Measurements from ENCODE around the gene DNMT3B. TPM values are rescaled to one million over a fixed set of nuclear protein-coding genes. Genes with fewer than 3 reads are reported as not detected.

Gene DNMT3B
- polyA plus RNA-seq, 4 donors: 0.45 to 2.3 (median 1.1) TPM; not detected in 1

- Histone ChIP-seq H3K27ac (ENCODE audit: low read depth in 1 of 3, low read length in 2 of 3) (peak overlapping the region in 1 of 3 donors; percentile 83), H3K4me3 (ENCODE audit: low read depth in 1 of 3, low read length in 3 of 3) (no peak overlapping the region), H3K27me3 (ENCODE audit: control insufficient read depth in 3 of 3, insufficient read depth in 3 of 3, low read length in 3 of 3) (no peaks in the 10 kb centered on the region), H3K36me3 (ENCODE audit: control insufficient read depth in 3 of 3, insufficient read depth in 2 of 3, low read depth in 1 of 3, low read length in 3 of 3) (peaks cover 3 to 43% (median 5%) of the 10 kb centered on the region in 3 donors), H3K4me1 (ENCODE audit: control insufficient read depth in 3 of 3, insufficient read depth in 2 of 3, low read depth in 1 of 3, low read length in 2 of 3) (peaks cover 2 to 8% (median 5%) of the 10 kb centered on the region in 3 donors), H3K9me3 (ENCODE audit: control insufficient read depth in 2 of 2, insufficient read depth in 1 of 2, low read depth in 1 of 2, low read length in 1 of 2) (no peaks in the 10 kb centered on the region)
- FAIRE-seq (no peak), DNase-seq (peak in 1 of 2 donors; percentile 10)
- WGBS, 3 donors: 91 to 100% (median 93%) methylated on average over 3 of the region's 3 CpGs
Observed at GRCh38 chr20:32830437-32830836, 68.3 kb downstream of the DNMT3B start.

GRCh38 chr20:32831982-32832381, 69.8 kb downstream of the DNMT3B start:
- Histone ChIP-seq H3K4me3 (ENCODE audit: low read depth in 1 of 3, low read length in 3 of 3) (no peak overlapping the region), H3K4me1 (ENCODE audit: control insufficient read depth in 3 of 3, insufficient read depth in 2 of 3, low read depth in 1 of 3, low read length in 2 of 3) (peaks cover 2 to 8% (median 5%) of the 10 kb centered on the region in 3 donors), H3K27me3 (ENCODE audit: control insufficient read depth in 3 of 3, insufficient read depth in 3 of 3, low read length in 3 of 3) (no peaks in the 10 kb centered on the region), H3K27ac (ENCODE audit: low read depth in 1 of 3, low read length in 2 of 3) (no peak overlapping the region), H3K36me3 (ENCODE audit: control insufficient read depth in 3 of 3, insufficient read depth in 2 of 3, low read depth in 1 of 3, low read length in 3 of 3) (peaks cover 3 to 41% (median 14%) of the 10 kb centered on the region in 3 donors), H3K9me3 (ENCODE audit: control insufficient read depth in 2 of 2, insufficient read depth in 1 of 2, low read depth in 1 of 2, low read length in 1 of 2) (no peaks in the 10 kb centered on the region)
- DNase-seq (no peak), FAIRE-seq (no peak)
- WGBS, 3 donors: 76 to 90% (median 87%) methylated on average over 5 of the region's 5 CpGs

- peaks cover 5 to 37% (median 20%) of the 10 kb centered on the region in 3 donors for H3K36me3 ChIP-seq (ENCODE audit: control insufficient read depth in 3 of 3, insufficient read depth in 2 of 3, low read depth in 1 of 3, low read length in 3 of 3)
- 73 to 85% (median 74%) methylated on average over 11 of the region's 11 CpGs for WGBS, 3 donors
- H3K27ac ChIP-seq (ENCODE audit: low read depth in 1 of 3, low read length in 2 of 3): no peak overlapping the region
- H3K4me1 ChIP-seq (ENCODE audit: control insufficient read depth in 3 of 3, insufficient read depth in 2 of 3, low read depth in 1 of 3, low read length in 2 of 3): peaks cover 2 to 8% (median 5%) of the 10 kb centered on the region in 3 donors
- FAIRE-seq: no peak
- no peak for DNase-seq
- H3K9me3 ChIP-seq (ENCODE audit: control insufficient read depth in 2 of 2, insufficient read depth in 1 of 2, low read depth in 1 of 2, low read length in 1 of 2): no peaks in the 10 kb centered on the region
- H3K4me3 ChIP-seq (ENCODE audit: low read depth in 1 of 3, low read length in 3 of 3): no peak overlapping the region
- no peaks in the 10 kb centered on the region for H3K27me3 ChIP-seq (ENCODE audit: control insufficient read depth in 3 of 3, insufficient read depth in 3 of 3, low read length in 3 of 3)
Observed at GRCh38 chr20:32832664-32833063, 70.5 kb downstream of the DNMT3B start.

GRCh38 chr20:32834972-32835371, 72.8 kb downstream of the DNMT3B start:
- no peak for FAIRE-seq
- H3K36me3 ChIP-seq (ENCODE audit: control insufficient read depth in 3 of 3, insufficient read depth in 2 of 3, low read depth in 1 of 3, low read length in 3 of 3): peaks cover 7 to 38% (median 34%) of the 10 kb centered on the region in 3 donors

GRCh38 chr20:32837157-32837556, 75.0 kb downstream of the DNMT3B start:
- no peaks in the 10 kb centered on the region for H3K9me3 ChIP-seq (ENCODE audit: control insufficient read depth in 2 of 2, insufficient read depth in 1 of 2, low read depth in 1 of 2, low read length in 1 of 2)
- FAIRE-seq (no peak), DNase-seq (no peak)
- H3K4me3 ChIP-seq (ENCODE audit: low read depth in 1 of 3, low read length in 3 of 3): no peak overlapping the region
- H3K36me3 ChIP-seq (ENCODE audit: control insufficient read depth in 3 of 3, insufficient read depth in 2 of 3, low read depth in 1 of 3, low read length in 3 of 3): peaks cover 10 to 43% (median 37%) of the 10 kb centered on the region in 3 donors
- H3K4me1 ChIP-seq (ENCODE audit: control insufficient read depth in 3 of 3, insufficient read depth in 2 of 3, low read depth in 1 of 3, low read length in 2 of 3): no peaks in the 10 kb centered on the region
- WGBS, 3 donors: 25 to 91% (median 54%) methylated on average over 1 of the region's 1 CpG
- H3K27me3 ChIP-seq (ENCODE audit: control insufficient read depth in 3 of 3, insufficient read depth in 3 of 3, low read length in 3 of 3): no peaks in the 10 kb centered on the region
- H3K27ac ChIP-seq (ENCODE audit: low read depth in 1 of 3, low read length in 2 of 3): no peak overlapping the region

More at GRCh38 chr20:32834972-32835371, 72.8 kb downstream of the DNMT3B start:
- no peaks in the 10 kb centered on the region for H3K9me3 ChIP-seq (ENCODE audit: control insufficient read depth in 2 of 2, insufficient read depth in 1 of 2, low read depth in 1 of 2, low read length in 1 of 2)
- H3K4me3 ChIP-seq (ENCODE audit: low read depth in 1 of 3, low read length in 3 of 3): no peak overlapping the region
- H3K4me1 ChIP-seq (ENCODE audit: control insufficient read depth in 3 of 3, insufficient read depth in 2 of 3, low read depth in 1 of 3, low read length in 2 of 3): peaks cover 0 to 3% (median 3%) of the 10 kb centered on the region in 3 donors
- no peak for DNase-seq
- no peak overlapping the region for H3K27ac ChIP-seq (ENCODE audit: low read depth in 1 of 3, low read length in 2 of 3)
- no peaks in the 10 kb centered on the region for H3K27me3 ChIP-seq (ENCODE audit: control insufficient read depth in 3 of 3, insufficient read depth in 3 of 3, low read length in 3 of 3)

- Histone ChIP-seq H3K27ac (ENCODE audit: low read depth in 1 of 3, low read length in 2 of 3) (no peak overlapping the region), H3K36me3 (ENCODE audit: control insufficient read depth in 3 of 3, insufficient read depth in 2 of 3, low read depth in 1 of 3, low read length in 3 of 3) (peaks cover 13 to 46% (median 34%) of the 10 kb centered on the region in 3 donors), H3K4me3 (ENCODE audit: low read depth in 1 of 3, low read length in 3 of 3) (no peak overlapping the region), H3K27me3 (ENCODE audit: control insufficient read depth in 3 of 3, insufficient read depth in 3 of 3, low read length in 3 of 3) (no peaks in the 10 kb centered on the region), H3K4me1 (ENCODE audit: control insufficient read depth in 3 of 3, insufficient read depth in 2 of 3, low read depth in 1 of 3, low read length in 2 of 3) (no peaks in the 10 kb centered on the region), H3K9me3 (ENCODE audit: control insufficient read depth in 2 of 2, insufficient read depth in 1 of 2, low read depth in 1 of 2, low read length in 1 of 2) (no peaks in the 10 kb centered on the region)
- 88 to 95% (median 91%) methylated on average over 17 of the region's 17 CpGs for WGBS, 3 donors
- DNase-seq (no peak), FAIRE-seq (no peak)
Observed at GRCh38 chr20:32839227-32839981, 77.2 kb downstream of the DNMT3B start.

GRCh38 chr20:32839982-32840285, 77.7 kb downstream of the DNMT3B start:
- H3K27me3 ChIP-seq (ENCODE audit: control insufficient read depth in 3 of 3, insufficient read depth in 3 of 3, low read length in 3 of 3): no peaks in the 10 kb centered on the region
- H3K36me3 ChIP-seq (ENCODE audit: control insufficient read depth in 3 of 3, insufficient read depth in 2 of 3, low read depth in 1 of 3, low read length in 3 of 3): peaks cover 13 to 49% (median 33%) of the 10 kb centered on the region in 3 donors
- WGBS, 3 donors: 82 to 91% (median 89%) methylated on average over 4 of the region's 4 CpGs
- no peaks in the 10 kb centered on the region for H3K9me3 ChIP-seq (ENCODE audit: control insufficient read depth in 2 of 2, insufficient read depth in 1 of 2, low read depth in 1 of 2, low read length in 1 of 2)
- no peak for FAIRE-seq
- no peak for DNase-seq
- H3K4me1 ChIP-seq (ENCODE audit: control insufficient read depth in 3 of 3, insufficient read depth in 2 of 3, low read depth in 1 of 3, low read length in 2 of 3): no peaks in the 10 kb centered on the region
- no peak overlapping the region for H3K27ac ChIP-seq (ENCODE audit: low read depth in 1 of 3, low read length in 2 of 3)
- H3K4me3 ChIP-seq (ENCODE audit: low read depth in 1 of 3, low read length in 3 of 3): no peak overlapping the region

GRCh38 chr20:32841174-32841573, 79.0 kb downstream of the DNMT3B start:
- H3K27ac ChIP-seq (ENCODE audit: low read depth in 1 of 3, low read length in 2 of 3): no peak overlapping the region
- no peaks in the 10 kb centered on the region for H3K4me1 ChIP-seq (ENCODE audit: control insufficient read depth in 3 of 3, insufficient read depth in 2 of 3, low read depth in 1 of 3, low read length in 2 of 3)
- 64 to 85% (median 84%) methylated on average over 7 to 8 of the region's 9 CpGs for WGBS, 3 donors
- no peak overlapping the region for H3K4me3 ChIP-seq (ENCODE audit: low read depth in 1 of 3, low read length in 3 of 3)
- peaks cover 13 to 45% (median 33%) of the 10 kb centered on the region in 3 donors for H3K36me3 ChIP-seq (ENCODE audit: control insufficient read depth in 3 of 3, insufficient read depth in 2 of 3, low read depth in 1 of 3, low read length in 3 of 3)
- H3K27me3 ChIP-seq (ENCODE audit: control insufficient read depth in 3 of 3, insufficient read depth in 3 of 3, low read length in 3 of 3): no peaks in the 10 kb centered on the region
- no peak for FAIRE-seq
- DNase-seq: no peak
- no peaks in the 10 kb centered on the region for H3K9me3 ChIP-seq (ENCODE audit: control insufficient read depth in 2 of 2, insufficient read depth in 1 of 2, low read depth in 1 of 2, low read length in 1 of 2)

GRCh38 chr20:32841632-32842031, 79.4 kb downstream of the DNMT3B start:
- H3K27me3 ChIP-seq (ENCODE audit: control insufficient read depth in 3 of 3, insufficient read depth in 3 of 3, low read length in 3 of 3): no peaks in the 10 kb centered on the region
- no peak for DNase-seq
- no peak overlapping the region for H3K27ac ChIP-seq (ENCODE audit: low read depth in 1 of 3, low read length in 2 of 3)
- no peak for FAIRE-seq
- no peak overlapping the region for H3K4me3 ChIP-seq (ENCODE audit: low read depth in 1 of 3, low read length in 3 of 3)
- H3K9me3 ChIP-seq (ENCODE audit: control insufficient read depth in 2 of 2, insufficient read depth in 1 of 2, low read depth in 1 of 2, low read length in 1 of 2): no peaks in the 10 kb centered on the region
- 84 to 92% (median 85%) methylated on average over 2 of the region's 2 CpGs for WGBS, 3 donors
- peaks cover 14 to 43% (median 30%) of the 10 kb centered on the region in 3 donors for H3K36me3 ChIP-seq (ENCODE audit: control insufficient read depth in 3 of 3, insufficient read depth in 2 of 3, low read depth in 1 of 3, low read length in 3 of 3)
- H3K4me1 ChIP-seq (ENCODE audit: control insufficient read depth in 3 of 3, insufficient read depth in 2 of 3, low read depth in 1 of 3, low read length in 2 of 3): no peaks in the 10 kb centered on the region

Measured in small intestine (tissue), 7 donors.